A673 (cell line): ENCODE results near the gene DDN.
A peak's percentile ranks its signal among the peaks of the same experiment; 100 is the strongest.

Source experiments
- EZH2 ChIP-seq: fragments of 200-600 bp; sonication (generic); IDR thresholded peaks from 2 replicates; pipeline ENCODE4 v1.6.1; 2017; ENCODE audit warnings: borderline replicate concordance, low read depth, mild to moderate bottlenecking, mixed read lengths, antibody characterized with exemption, low read length; ENCODE audit not compliant: poor library complexity, severe bottlenecking
- TF ChIP-seq, protein P1 (sequence below): fragments of 300-800, 200-600 bp; sonication (generic); conservative IDR thresholded peaks from 2 replicates; pipeline ENCODE4 v1.5.1; 2017; ENCODE audit warnings: low read depth, mild to moderate bottlenecking, antibody characterized with exemption, low read length, moderate library complexity, mixed read lengths

DNA sequence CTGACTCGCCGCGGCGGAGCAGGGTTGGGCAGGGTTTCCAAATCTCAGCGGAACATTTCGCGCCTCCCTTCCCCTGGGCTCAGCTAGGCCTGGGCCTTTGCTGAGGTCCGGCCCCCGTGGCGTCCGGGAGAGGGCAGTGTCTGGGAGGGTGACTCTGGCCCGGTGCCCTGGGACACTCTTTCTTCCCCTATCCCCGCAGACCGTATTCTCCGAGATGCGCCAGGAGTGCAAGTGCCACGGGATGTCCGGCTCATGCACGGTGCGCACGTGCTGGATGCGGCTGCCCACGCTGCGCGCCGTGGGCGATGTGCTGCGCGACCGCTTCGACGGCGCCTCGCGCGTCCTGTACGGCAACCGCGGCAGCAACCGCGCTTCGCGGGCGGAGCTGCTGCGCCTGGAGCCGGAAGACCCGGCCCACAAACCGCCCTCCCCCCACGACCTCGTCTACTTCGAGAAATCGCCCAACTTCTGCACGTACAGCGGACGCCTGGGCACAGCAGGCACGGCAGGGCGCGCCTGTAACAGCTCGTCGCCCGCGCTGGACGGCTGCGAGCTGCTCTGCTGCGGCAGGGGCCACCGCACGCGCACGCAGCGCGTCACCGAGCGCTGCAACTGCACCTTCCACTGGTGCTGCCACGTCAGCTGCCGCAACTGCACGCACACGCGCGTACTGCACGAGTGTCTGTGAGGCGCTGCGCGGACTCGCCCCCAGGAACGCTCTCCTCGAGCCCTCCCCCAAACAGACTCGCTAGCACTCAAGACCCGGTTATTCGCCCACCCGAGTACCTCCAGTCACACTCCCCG is 18.0 kb downstream of the DDN start:
- TF ChIP-seq, protein P1, sequence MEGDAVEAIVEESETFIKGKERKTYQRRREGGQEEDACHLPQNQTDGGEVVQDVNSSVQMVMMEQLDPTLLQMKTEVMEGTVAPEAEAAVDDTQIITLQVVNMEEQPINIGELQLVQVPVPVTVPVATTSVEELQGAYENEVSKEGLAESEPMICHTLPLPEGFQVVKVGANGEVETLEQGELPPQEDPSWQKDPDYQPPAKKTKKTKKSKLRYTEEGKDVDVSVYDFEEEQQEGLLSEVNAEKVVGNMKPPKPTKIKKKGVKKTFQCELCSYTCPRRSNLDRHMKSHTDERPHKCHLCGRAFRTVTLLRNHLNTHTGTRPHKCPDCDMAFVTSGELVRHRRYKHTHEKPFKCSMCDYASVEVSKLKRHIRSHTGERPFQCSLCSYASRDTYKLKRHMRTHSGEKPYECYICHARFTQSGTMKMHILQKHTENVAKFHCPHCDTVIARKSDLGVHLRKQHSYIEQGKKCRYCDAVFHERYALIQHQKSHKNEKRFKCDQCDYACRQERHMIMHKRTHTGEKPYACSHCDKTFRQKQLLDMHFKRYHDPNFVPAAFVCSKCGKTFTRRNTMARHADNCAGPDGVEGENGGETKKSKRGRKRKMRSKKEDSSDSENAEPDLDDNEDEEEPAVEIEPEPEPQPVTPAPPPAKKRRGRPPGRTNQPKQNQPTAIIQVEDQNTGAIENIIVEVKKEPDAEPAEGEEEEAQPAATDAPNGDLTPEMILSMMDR, result no peak
- TF ChIP-seq EZH2, result peak; percentile 73
